GM04503 (cell line): Measurements from ENCODE around the gene DUS3L.

Experiments
- DNase-seq: peaks from one replicate; pipeline ENCODE4 v3.0.0-alpha.2; 2012; ENCODE audit warnings: low read depth

Gene DUS3L

GRCh38 chr19:5821521-5822180 lies 30.7 kb upstream of the DUS3L start:
- DNase-seq = no peak

- no peak for DNase-seq
Measured at GRCh38 chr19:5820785-5821184, 29.8 kb upstream of the DUS3L start.

DNA sequence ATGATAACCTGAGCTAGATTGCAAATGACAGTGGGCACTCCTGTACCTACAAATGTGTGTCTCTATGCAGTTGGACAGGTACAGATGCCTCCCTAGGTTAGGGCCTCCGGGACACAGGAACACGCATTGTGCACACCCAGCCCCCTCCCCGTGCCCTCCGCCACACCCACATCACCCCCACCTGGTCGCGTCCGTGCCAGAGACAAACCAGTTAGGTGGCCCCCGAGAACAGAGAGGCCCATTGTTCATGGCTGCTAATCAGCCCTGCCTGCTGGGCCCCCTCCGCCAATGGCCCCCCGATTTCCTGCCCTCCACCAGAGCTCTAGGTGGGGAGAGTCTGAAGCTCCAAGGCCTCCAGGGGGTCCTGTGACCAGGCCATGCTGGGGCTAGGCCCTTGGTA lies 27.6 kb upstream of the DUS3L start:
- DNase-seq = no peak

DNA sequence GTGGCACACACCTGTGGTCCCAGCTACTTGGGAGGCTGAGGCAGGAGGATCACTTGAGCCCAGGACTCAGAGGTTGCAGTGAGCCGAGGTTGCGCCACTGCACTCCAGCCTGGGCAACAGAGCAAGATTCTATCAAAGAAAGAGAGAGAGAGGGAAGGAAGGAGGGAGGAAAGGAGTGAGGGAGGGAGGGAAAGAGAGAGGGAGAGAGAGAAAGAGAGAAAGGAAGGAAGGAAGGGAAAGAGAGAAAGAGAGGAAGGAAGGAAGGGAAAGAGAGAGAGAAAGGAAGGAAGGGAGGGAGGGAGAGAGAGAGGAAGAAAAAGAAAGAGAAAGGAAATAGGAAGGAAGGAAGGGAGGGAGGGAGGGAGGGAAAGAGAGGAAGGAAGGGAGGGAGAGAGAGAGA lies 26.3 kb upstream of the DUS3L start:
- DNase-seq = no peak

GRCh38 chr19:5814852-5815246 lies 23.9 kb upstream of the DUS3L start:
- DNase-seq = no peak

DNA sequence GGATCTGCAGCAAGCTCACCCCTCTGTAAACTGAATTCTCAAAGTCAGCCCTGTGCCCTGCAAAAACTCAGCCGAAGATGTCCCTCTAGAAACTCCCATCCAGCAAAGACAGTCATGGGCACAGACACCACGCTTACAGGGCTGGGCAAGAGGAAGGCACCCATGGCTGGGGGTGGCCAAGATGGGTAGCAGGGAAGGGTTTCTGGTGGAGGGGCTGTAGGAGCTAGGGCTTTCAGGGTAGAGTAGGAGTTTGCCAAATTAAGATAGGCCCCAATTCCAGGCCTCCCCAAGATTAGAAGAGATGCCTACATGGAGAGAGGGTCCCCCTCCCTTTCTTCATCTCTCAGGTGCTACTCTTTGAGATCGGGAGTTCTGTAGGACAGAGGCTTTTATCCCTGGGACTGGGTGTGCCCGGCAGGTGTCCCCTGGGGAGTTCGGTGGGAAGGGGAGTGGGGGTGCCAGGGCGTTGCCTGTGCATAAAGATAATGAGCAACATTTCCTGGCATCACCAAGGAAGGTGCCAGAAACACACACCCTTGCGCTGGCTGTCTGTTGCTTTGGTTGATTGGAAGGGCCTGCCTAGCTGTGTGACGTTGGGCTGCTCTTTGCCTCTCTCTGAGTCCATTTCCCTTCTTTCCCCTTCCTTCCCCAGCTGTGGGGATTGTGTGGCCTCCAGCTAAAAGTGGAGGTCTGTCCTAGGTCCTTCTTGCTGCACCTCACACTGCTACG lies 23.3 kb upstream of the DUS3L start:
- no peak for DNase-seq

- no peak for DNase-seq
Measured at GRCh38 chr19:5811117-5811516, 20.2 kb upstream of the DUS3L start.

DNA sequence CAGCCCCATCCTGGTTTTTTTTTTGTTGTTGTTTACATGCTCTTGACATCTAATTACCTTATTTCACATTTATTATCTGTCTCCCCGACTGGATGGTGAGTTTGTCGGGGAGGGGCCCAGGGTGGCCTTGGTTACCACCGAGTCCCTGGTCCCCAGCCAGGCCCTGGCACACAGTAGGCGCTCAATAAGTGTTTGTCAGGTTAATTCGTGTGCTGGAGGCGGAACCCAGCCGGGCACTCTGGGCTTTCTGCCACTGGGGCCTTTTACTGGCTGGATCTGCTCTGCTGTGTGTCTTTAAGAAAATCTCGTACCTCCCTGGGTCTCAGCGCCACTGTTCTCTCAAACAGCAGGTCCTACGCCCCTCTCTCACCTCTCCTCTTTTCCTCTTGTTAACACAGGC lies 18.5 kb upstream of the DUS3L start:
- DNase-seq = no peak

DNA sequence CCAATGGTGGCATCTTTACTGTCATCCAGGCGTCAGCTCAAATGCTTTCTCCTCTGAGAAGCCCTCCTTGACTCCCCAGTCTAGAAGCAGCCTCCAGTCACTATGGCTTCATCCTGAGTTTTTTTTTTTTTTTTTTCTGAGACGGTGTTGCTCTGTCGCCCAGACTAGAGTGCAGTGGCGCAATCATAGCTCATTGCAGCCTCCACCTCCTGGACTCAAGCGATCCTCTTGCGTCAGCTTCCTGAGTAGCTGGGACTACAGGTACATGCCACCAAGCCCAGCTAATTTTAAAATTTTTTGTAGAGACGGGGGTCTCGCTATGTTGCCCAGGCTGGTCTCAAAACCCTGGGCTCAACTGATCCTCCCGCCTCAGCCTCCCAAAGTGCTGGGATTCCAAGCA lies 18.1 kb upstream of the DUS3L start:
- DNase-seq = no peak

DNA sequence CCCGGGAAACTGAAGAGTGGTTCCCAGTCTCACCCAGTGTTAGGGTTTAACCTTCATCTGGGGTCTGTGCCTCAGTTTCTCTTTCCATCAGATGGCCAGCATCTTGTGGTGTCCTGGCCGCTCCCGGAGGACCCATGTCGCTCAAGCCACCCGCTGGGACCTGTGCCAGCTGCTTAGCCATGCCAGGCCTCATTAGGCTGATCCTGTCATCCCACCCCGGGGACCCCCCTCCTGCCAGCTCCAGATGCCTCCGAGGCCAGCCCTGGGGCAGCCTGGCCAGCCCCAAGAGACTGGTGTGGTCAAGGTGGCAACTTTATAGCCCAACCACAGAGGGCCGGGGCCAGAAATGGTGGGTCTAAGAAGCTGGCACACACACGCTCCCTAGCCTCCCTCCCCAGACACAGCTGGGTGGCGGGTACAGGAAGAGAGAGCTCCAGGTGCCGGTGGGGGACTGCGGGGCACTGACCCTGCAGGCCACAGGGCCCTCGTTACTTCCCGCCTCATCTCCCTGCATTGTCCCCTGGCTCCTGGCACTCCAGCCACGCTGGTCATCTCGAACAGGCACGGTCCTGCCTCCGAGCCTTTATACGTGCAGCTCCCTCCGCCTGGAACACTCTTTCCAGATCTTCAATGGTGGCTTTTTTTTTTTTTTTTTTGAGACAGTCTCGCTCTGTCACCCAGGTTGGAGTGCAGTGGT lies 17.3 kb upstream of the DUS3L start:
- DNase-seq = no peak

DNA sequence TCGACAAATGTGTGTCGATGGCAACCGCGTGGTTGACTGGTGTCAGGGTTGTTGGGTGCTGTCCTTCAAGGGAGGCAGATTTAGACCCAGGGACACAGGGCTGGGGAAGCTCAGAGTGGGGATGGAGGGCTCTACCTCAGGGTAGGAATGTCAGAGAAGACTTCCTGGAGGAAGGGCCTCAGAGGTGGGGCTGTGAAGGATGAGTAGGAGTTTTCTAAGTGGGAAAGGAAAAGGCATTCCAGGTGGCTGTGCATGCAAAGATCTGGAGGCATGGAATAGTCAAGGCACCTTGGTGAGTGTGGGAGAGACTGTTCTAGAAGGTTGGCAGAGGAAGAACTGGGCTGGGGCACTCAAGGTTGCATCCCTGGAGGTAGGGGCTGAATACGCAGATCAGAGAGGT lies 15.9 kb upstream of the DUS3L start:
- DNase-seq = no peak

DNA sequence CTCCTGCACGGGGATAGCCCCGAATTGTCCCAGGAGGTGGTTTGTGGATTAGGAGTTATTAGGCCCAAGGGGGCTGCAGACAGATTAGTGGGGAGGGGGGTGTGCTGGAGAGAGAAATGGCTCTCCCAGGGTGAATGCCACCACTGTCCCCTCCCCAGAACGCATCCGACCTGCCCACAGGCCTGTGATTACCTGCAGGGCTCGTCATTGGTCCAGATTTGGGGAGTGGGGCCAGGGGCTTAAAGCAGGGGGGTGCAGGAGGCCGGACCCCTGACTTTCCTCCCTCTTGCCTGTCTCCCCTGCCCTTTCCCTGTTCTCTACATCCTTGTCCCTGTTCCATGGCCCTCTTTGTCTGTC lies 15.1 kb upstream of the DUS3L start:
- no peak for DNase-seq

GRCh38 chr19:5805462-5806132 lies 14.6 kb upstream of the DUS3L start:
- DNase-seq = no peak

DNA sequence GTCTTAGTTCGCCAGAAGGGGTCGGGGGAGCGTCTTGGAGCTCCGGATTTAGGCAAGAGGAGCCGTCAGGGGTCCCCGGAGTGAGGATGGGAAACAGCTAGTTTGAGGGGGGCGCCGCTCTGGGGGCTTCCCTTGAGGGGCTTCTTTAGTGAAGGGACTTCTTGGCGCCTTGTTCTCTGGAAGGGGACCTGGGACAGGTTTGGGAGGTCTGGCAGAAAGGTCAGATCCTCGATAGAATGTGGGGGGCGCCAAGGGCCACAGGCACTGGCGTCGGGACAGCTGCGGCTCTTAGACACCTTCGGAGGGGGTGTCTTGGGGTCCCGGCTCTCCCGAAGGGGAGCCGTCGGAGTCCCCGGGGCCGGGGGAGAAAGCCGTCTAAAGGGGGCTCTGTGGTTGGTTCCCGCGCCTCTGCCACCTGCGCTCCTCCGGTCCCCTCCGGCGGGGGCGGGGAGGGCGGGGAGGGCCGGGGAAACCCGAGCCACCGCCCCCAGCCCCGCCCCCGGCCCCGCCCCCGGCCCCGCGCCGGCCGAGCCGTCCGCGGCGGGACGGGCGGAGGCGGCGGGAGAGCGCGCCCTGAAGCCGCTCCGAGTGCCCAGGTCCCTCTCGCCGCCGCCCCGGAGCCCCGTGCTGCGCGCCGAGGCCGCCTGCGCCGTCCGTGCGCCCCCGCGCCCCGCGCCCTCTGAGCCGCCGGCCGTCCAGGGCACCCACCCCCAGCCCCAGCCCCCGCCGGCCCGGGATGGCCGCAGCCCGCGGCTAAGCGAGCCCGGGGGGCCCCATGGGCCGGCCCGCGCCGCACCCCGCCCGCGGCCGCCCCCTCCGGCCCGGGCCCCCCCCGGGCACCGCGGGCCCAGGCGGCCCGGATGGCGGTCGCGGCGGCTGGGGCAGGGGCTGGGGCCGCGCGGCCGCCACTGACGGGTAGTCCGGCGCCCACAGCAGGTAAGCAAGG lies 13.8 kb upstream of the DUS3L start, which contains the start of gene NRTN:
NRTN (plus strand) TSS at position 552 of the 946 bp plus-strand sequence. CDS start 19,099 bp downstream, outside the sequence.
- no peak for DNase-seq

DNA sequence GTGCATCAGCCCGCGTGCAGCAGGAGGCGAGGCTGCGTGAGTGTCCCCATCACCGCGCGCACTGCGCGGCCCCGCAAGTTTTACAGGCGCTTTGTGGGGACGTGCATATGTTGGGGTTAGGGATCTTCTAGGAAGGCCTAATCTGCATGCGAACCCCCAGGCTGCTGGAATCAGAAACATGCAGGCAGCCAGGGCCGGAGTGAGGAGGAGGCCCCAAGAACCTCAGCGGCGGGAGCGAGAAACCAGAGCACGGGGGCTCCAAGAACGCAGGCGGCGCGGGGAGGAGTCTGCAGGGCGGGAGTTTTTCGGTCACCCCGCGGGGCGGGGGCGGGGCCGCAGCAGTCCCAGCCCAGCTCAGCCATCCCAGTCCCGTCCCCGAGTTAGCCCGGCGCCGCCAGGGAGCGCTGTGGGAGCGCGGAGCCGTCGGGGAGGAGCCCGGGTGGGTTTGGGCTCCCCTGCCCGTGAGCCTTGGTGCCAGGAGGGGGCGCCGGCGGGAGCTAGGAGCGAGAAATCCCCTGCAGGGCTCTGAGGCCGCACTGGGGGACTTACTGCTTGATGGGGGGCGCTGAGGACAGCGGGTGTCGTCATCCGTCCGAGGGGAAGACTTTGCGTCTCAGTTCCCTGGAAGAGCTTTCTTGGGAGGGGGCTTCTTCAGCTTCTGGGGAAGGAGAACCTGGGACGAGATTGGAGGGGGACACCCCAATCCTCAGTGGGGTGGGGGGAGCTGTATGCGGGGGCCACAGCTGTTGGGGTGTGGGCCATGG lies 13.0 kb upstream of the DUS3L start:
- no peak for DNase-seq

DNA sequence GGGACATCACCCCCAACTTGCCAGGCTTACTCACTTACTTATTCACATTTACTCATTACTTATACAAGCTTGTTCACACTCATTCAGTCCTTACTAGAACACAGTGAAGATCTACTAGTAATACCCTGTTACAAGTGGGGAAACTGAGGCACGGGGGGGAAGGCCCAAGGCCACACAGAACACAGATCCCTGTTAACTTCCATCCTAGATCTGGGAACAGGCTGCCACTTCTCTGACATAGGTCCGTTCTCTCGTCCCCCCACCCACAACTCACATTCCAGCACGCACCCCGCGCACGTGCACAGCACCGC lies 12.4 kb upstream of the DUS3L start:
- DNase-seq = no peak

DNA sequence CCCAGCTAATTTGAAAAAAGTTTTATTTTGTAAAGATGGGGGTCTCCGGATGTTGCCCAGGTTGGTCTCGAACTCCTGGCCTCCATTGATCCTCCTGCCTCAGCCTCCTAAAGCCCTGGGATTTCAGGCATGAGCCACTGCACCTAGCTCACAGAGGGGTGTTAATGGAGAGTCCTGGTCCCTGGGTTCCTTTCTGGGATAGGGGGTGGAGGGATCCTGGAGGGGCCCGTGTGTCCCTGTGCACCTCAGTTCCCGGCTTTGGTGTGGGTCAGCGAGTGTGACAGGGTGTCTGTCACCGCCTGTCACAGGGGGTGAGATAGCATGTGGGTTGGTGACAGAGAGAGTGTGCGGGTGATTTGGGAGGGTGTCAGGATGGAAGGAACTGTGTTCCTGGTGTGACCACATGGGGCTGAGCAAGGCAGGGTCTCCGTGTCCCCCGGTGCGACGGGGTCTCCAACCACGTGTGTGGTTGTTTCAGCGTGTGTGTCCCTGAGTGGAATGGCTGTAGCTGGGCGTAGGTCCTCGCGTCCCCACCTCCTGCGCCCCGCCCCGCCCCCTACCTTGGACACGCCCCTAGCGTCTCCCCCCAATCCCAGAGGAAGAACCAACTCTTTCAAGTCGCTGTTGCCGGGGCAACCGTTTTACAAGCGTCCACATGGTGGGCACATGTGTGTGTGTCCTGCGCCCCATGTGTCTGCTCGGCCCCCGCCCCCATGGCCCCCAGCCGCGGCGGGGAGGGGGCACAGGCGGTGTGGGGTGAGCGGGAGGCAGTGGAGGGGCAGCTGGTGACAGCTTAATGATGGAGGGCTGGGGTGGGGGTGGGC lies 11.0 kb upstream of the DUS3L start:
- no peak for DNase-seq

GRCh38 chr19:5800361-5801270 lies 9.7 kb upstream of the DUS3L start:
- DNase-seq = no peak
